Endothelial cell (in vitro differentiated cells): ENCODE results near the gene NKAIN2. TPM values are rescaled to one million over a fixed set of nuclear protein-coding genes. Genes with fewer than 3 reads are reported as not detected.

Source experiments
- DNase-seq: peaks from one replicate; pipeline ENCODE4 v3.0.0; 2021; ENCODE audit warnings: low spot score
- H3K27ac Mint-ChIP-seq: one replicate; pipeline ENCODE4 v1.8.0; 2021; ENCODE audit warnings: mixed read lengths, inconsistent platforms; ENCODE audit not compliant: unreplicated experiment
- H3K27me3 Mint-ChIP-seq: one replicate; pipeline ENCODE4 v1.8.0; 2021; ENCODE audit warnings: mild to moderate bottlenecking, moderate library complexity, mixed read lengths, inconsistent platforms; ENCODE audit not compliant: unreplicated experiment
- H3K36me3 Mint-ChIP-seq: one replicate; pipeline ENCODE4 v1.8.0; 2021; ENCODE audit warnings: mild to moderate bottlenecking, low read depth, mixed read lengths, inconsistent platforms; ENCODE audit not compliant: unreplicated experiment
- H3K4me1 Mint-ChIP-seq: one replicate; pipeline ENCODE4 v1.8.0; 2021; ENCODE audit warnings: mild to moderate bottlenecking, mixed read lengths, inconsistent platforms; ENCODE audit not compliant: unreplicated experiment
- H3K4me3 Mint-ChIP-seq: one replicate; pipeline ENCODE4 v1.8.0; 2021; ENCODE audit warnings: mild to moderate bottlenecking, mixed read lengths, inconsistent platforms; ENCODE audit not compliant: unreplicated experiment
- H3K9me3 Mint-ChIP-seq: one replicate; pipeline ENCODE4 v1.8.0; 2021; ENCODE audit warnings: mixed read lengths, inconsistent platforms; ENCODE audit not compliant: unreplicated experiment
- total RNA-seq: library from RNA; stranded (reverse); fragmentation: NEBNext Ultra II Directional; extraction: Animal tissue kit (Norgen Biotek cat#: 25700); gene quantifications from one replicate; pipeline ENCODE4 v1.2.1, GENCODE V29; 2021; ENCODE audit not compliant: unreplicated experiment
- TF ChIP-seq, protein P1 (sequence below): fragments of 200-600 bp; sonication (generic); IDR thresholded peaks from one replicate; pipeline ENCODE4 v1.5.0; 2021; ENCODE audit warnings: antibody characterized with exemption; ENCODE audit not compliant: unreplicated experiment

The NKAIN2 gene
- total RNA-seq, 1 donor from 2014 or later: 9.5 TPM

DNA sequence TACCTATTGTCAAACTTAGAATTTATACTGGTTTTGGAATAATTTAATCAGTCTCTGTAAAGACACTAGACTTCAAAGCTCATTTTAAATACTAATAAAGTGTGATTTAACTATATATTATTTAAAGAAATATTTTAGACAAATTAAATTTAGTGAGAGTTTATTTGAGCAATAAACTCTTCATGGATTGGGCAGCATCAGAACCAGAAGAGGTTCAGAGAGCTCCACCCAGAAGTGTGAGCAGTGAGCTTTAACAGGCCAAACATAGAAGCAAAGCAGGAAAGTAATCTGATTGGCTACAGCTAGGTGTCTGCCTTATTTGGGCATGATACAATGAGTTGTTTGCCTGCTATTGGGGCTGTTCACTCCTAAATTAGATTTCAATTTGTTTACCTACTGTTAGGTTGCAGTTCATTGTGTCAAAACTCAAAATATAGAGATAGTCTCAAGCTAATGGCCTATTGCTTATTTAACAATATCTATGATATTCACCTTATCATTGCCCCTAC is 803.5 kb downstream of the NKAIN2 start:
- DNase-seq: no peak
- Mint-ChIP-seq H3K36me3 (no peaks in the 10 kb centered on the region), H3K9me3 (no peaks in the 10 kb centered on the region), H3K27me3 (no peaks in the 10 kb centered on the region), H3K4me3 (no peak overlapping the region), H3K27ac (no peak overlapping the region), H3K4me1 (no peaks in the 10 kb centered on the region)
- TF ChIP-seq, protein P1, sequence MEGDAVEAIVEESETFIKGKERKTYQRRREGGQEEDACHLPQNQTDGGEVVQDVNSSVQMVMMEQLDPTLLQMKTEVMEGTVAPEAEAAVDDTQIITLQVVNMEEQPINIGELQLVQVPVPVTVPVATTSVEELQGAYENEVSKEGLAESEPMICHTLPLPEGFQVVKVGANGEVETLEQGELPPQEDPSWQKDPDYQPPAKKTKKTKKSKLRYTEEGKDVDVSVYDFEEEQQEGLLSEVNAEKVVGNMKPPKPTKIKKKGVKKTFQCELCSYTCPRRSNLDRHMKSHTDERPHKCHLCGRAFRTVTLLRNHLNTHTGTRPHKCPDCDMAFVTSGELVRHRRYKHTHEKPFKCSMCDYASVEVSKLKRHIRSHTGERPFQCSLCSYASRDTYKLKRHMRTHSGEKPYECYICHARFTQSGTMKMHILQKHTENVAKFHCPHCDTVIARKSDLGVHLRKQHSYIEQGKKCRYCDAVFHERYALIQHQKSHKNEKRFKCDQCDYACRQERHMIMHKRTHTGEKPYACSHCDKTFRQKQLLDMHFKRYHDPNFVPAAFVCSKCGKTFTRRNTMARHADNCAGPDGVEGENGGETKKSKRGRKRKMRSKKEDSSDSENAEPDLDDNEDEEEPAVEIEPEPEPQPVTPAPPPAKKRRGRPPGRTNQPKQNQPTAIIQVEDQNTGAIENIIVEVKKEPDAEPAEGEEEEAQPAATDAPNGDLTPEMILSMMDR: no peak

DNA sequence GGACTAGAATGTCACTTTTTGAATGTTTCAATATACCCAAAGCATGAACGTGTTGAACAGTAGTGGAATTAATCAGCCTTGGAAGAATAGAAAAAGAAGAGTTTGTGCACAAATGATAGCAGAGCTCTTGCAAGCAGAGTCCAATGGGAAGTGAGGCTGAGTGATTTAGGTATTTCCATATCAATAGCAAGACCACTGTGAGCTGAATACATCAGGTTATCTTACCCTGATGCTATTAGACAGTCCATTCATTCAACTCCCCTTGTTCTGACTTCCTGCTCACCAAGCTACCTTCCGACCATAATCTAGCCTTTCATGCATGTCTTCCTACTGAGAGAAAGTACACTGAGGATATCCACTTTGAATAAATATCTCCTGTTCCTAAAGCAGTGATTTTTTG is 809.4 kb downstream of the NKAIN2 start:
- H3K27ac Mint-ChIP-seq: no peak overlapping the region
- no peaks in the 10 kb centered on the region for H3K36me3 Mint-ChIP-seq

DNA sequence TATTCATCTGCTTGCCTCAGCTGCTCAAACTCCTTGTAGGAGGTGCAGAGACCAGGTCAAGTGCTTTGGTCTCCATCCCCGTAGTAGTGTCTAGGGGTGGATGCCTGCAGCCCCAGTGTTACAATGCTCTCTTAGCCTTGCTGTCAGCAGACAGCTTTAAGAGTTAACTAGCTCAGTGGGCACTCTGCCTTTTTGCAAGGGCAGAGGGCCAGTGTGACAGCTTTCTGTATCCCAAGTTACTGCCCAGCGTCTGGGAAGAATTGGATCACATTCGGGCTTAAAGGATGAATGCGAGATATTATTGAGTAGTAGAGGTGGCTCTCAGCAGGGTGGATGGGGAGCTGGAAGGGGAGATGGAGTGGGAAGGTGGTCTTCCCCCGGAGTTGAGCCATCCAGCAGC is 818.7 kb downstream of the NKAIN2 start:
- Mint-ChIP-seq H3K9me3 (no peaks in the 10 kb centered on the region), H3K4me1 (peaks cover 3% of the 10 kb centered on the region), H3K36me3 (no peaks in the 10 kb centered on the region), H3K27me3 (no peaks in the 10 kb centered on the region), H3K27ac (no peak overlapping the region), H3K4me3 (no peak overlapping the region)
- no peak for DNase-seq
- TF ChIP-seq, protein P1: no peak

More for the DNA sequence above, 809.4 kb downstream of the NKAIN2 start:
- Mint-ChIP-seq H3K4me3 (no peak overlapping the region), H3K27me3 (no peaks in the 10 kb centered on the region), H3K9me3 (no peaks in the 10 kb centered on the region), H3K4me1 (no peaks in the 10 kb centered on the region)
- TF ChIP-seq, protein P1: no peak
- no peak for DNase-seq

DNA sequence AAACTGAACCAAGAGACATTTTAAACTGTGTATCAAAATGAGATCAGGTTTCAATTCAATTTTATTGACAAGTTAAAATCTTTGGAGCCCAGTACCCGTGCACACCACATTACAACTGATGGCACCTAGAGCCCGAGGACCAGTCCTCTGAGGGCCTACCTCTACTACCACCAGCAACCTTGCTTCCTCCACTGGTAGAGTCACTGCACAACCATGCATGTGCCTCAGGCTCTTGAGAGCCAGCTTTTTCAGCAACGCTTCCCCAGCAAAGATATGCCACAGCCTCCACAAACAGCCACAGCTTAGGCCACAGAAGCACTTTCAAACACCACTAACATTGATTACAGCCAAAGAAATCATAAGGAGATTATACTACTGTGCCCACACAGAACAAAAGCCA is 830.0 kb downstream of the NKAIN2 start:
- DNase-seq: no peak
- no peak overlapping the region for H3K4me3 Mint-ChIP-seq
- no peaks in the 10 kb centered on the region for H3K4me1 Mint-ChIP-seq
- H3K36me3 Mint-ChIP-seq: no peaks in the 10 kb centered on the region
- TF ChIP-seq, protein P1: no peak
- H3K27me3 Mint-ChIP-seq: no peaks in the 10 kb centered on the region
- H3K27ac Mint-ChIP-seq: no peak overlapping the region
- no peaks in the 10 kb centered on the region for H3K9me3 Mint-ChIP-seq

DNA sequence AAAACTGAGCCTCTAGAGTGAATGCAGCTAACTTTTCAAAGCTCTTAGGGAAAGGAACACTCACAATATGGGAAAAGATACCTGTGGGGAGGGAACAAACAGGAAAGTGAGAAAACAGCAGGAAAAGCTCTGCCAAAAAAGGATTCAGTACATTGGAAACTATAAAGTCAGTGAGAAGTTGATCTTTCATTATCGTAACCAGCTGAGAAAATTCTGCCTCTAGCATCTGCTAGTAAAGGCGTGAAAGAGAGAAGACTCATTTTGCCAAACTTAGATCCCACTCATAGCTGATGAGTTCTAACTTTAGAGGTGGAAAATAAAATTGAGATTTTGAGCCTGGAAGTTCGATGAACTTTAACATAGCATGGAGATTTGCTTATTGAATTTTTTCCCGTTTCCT is 836.8 kb downstream of the NKAIN2 start:
- H3K36me3 Mint-ChIP-seq: no peaks in the 10 kb centered on the region
- H3K27ac Mint-ChIP-seq: no peak overlapping the region
- no peak for DNase-seq
- TF ChIP-seq, protein P1: no peak
- no peaks in the 10 kb centered on the region for H3K9me3 Mint-ChIP-seq
- no peaks in the 10 kb centered on the region for H3K27me3 Mint-ChIP-seq
- H3K4me3 Mint-ChIP-seq: no peak overlapping the region
- H3K4me1 Mint-ChIP-seq: peaks cover 3% of the 10 kb centered on the region
